ENCODE measurements around the gene PAIP2. TPM values are rescaled to one million over a fixed set of nuclear protein-coding genes. Genes with fewer than 3 reads are reported as not detected.

The PAIP2 gene
- total RNA-seq, 4 donors from 2014 or later, result 73.6 to 111 (median 97.0) TPM

- no peak for DNase-seq (ENCODE audit: extremely low spot score)
- H3K4me3 ChIP-seq, result no peak overlapping the region
- intact Hi-C loops (cut with DNase I), result loop anchor here (5.0 kb wide), 1 partner anchor 44 kb away; the partner anchor contains the start of gene PAIP2
- no peaks in the 10 kb centered on the region for H3K27me3 ChIP-seq
- 57% methylated on average over 11 of the region's 11 CpGs for WGBS
- peaks cover 81 to 84% (median 82%) of the 10 kb centered on the region in 4 donors for H3K4me1 ChIP-seq
- TF ChIP-seq EP300 (IDR thresholded peaks at IDR 0.05), result no peak
- TF ChIP-seq CTCF (IDR thresholded peaks at IDR 0.05), result peak in 1 of 3 experiments; percentile 5
- no peaks in the 10 kb centered on the region for H3K9me3 ChIP-seq
- no peaks in the 10 kb centered on the region for H3K36me3 ChIP-seq
- peak overlapping the region in 3 of 4 donors; percentile 12 to 100 (median 57) for H3K27ac ChIP-seq (replicated peaks in 1 of 4)
These were observed 43.4 kb upstream of the PAIP2 start for GRCh38 chr5:139298242-139298641.

GRCh38 chr5:139299486-139299885 lies 42.2 kb upstream of the PAIP2 start:
- intact Hi-C loops (cut with DNase I), result loop anchor here (5.0 kb wide), 1 partner anchor 43 kb away; the partner anchor contains the start of gene PAIP2
- peak overlapping the region in 1 of 4 donors; percentile 3 for H3K4me3 ChIP-seq
- H3K27me3 ChIP-seq, result no peaks in the 10 kb centered on the region
- no peaks in the 10 kb centered on the region for H3K36me3 ChIP-seq
- no peaks in the 10 kb centered on the region for H3K9me3 ChIP-seq
- H3K27ac ChIP-seq (replicated peaks in 1 of 4), result peak overlapping the region in 2 of 4 donors; percentile 38 to 53
- no peak for TF ChIP-seq CTCF (IDR thresholded peaks at IDR 0.05)
- no peak for TF ChIP-seq EP300 (IDR thresholded peaks at IDR 0.05)
- TF ChIP-seq POLR2AphosphoS5 (IDR thresholded peaks at IDR 0.05), result no peak
- TF ChIP-seq POLR2A (IDR thresholded peaks at IDR 0.05; ENCODE audit: low read depth), result no peak
- WGBS, result 32% methylated on average over 4 of the region's 4 CpGs
- DNase-seq (ENCODE audit: extremely low spot score), result no peak
- peaks cover 93 to 96% (median 95%) of the 10 kb centered on the region in 4 donors for H3K4me1 ChIP-seq

- H3K9me3 ChIP-seq, result no peaks in the 10 kb centered on the region
- intact Hi-C loops (cut with DNase I), result no loop called here
- no peak for TF ChIP-seq CTCF (IDR thresholded peaks at IDR 0.05)
- no peak for TF ChIP-seq POLR2AphosphoS5 (IDR thresholded peaks at IDR 0.05)
- no peak for TF ChIP-seq POLR2A (IDR thresholded peaks at IDR 0.05; ENCODE audit: low read depth)
- no peak for TF ChIP-seq EP300 (IDR thresholded peaks at IDR 0.05)
- WGBS, result 64% methylated on average over 7 of the region's 7 CpGs
- H3K27me3 ChIP-seq, result no peaks in the 10 kb centered on the region
- peaks cover 94 to 100% (median 100%) of the 10 kb centered on the region in 4 donors for H3K4me1 ChIP-seq
- no peaks in the 10 kb centered on the region for H3K36me3 ChIP-seq
- no peak for DNase-seq (ENCODE audit: extremely low spot score)
- H3K4me3 ChIP-seq, result no peak overlapping the region
- peak overlapping the region in 3 of 4 donors; percentile 6 to 53 (median 12) for H3K27ac ChIP-seq (replicated peaks in 1 of 4)
These were observed 39.7 kb upstream of the PAIP2 start for GRCh38 chr5:139301808-139302499.

GRCh38 chr5:139304391-139305324 lies 37.0 kb upstream of the PAIP2 start:
- no peak for DNase-seq (ENCODE audit: extremely low spot score)
- Histone ChIP-seq H3K4me1 (peaks cover 92 to 100% (median 100%) of the 10 kb centered on the region in 4 donors), H3K36me3 (no peaks in the 10 kb centered on the region), H3K4me3 (peak overlapping the region in 1 of 4 donors; percentile 11), H3K27ac (replicated peaks in 1 of 4) (peak overlapping the region in 2 of 4 donors; percentile 35 to 41), H3K27me3 (no peaks in the 10 kb centered on the region), H3K9me3 (no peaks in the 10 kb centered on the region)
- 34% methylated on average over 3 of the region's 3 CpGs for WGBS
- no peak for TF ChIP-seq EP300 (IDR thresholded peaks at IDR 0.05)
- no peak for TF ChIP-seq CTCF (IDR thresholded peaks at IDR 0.05)
- no peak for TF ChIP-seq POLR2AphosphoS5 (IDR thresholded peaks at IDR 0.05)
- intact Hi-C loops (cut with DNase I), result no loop called here

Measured in esophagus muscularis mucosa (tissue), 4 donors.